Measurements from ENCODE around the gene MYBPH. TPM values are rescaled to one million over a fixed set of nuclear protein-coding genes. Genes with fewer than 3 reads are reported as not detected.

Gene MYBPH
- polyA plus RNA-seq, 1 donor from 2014 or later = not detected

DNA sequence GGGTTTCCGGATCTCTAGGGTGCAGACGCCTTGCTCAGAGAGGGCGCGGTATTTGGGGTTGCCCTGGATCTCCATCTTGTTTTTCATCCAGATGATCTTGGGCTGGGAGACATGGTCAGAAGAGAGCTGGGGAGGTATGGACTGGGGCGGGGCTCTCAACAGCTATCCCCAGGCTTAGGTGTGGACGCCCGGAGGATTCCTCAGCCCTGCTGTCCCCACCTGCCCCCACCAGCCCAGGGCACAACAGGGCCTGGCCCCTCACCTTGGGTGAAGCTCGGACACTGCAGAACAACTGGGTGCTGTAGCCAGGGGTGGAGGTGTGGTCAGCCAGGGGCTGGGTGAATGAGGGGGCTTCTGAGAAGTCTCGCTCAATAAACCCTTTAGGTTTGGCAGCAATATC lies 6.6 kb downstream of the MYBPH start:
- no peaks in the 10 kb centered on the region for H3K79me2 ChIP-seq (replicated peaks; ENCODE audit: insufficient read depth, low read length)
- no peaks in the 10 kb centered on the region for H4K20me1 ChIP-seq (ENCODE audit: insufficient read depth)
- H3K4me3 ChIP-seq (ENCODE audit: low read length) = no peak overlapping the region
- H3K36me3 ChIP-seq (ENCODE audit: insufficient read depth, low read length) = peaks cover 4% of the 10 kb centered on the region
- no peak overlapping the region for H3K9ac ChIP-seq (ENCODE audit: low read length)
- no peaks in the 10 kb centered on the region for H3K9me3 ChIP-seq (ENCODE audit: low read length)
- no peak for TF ChIP-seq REST (IDR thresholded peaks at IDR 0.05; ENCODE audit: borderline replicate concordance)
- no peak for TF ChIP-seq MXI1 (conservative IDR thresholded peaks at IDR 0.05; ENCODE audit: poor library complexity, severe bottlenecking)
- no peak for TF ChIP-seq POLR2AphosphoS5 (IDR thresholded peaks at IDR 0.05)
- no peak for TF ChIP-seq CTCF (IDR thresholded peaks at IDR 0.05; ENCODE audit: poor library complexity, severe bottlenecking)
- no peak for TF ChIP-seq TAF1 (IDR thresholded peaks at IDR 0.05; ENCODE audit: low read depth)
- TF ChIP-seq RAD21 (conservative IDR thresholded peaks at IDR 0.05) = no peak
- no peak for TF ChIP-seq SMC3 (conservative IDR thresholded peaks at IDR 0.05; ENCODE audit: poor library complexity)
- TF ChIP-seq EP300 (conservative IDR thresholded peaks at IDR 0.05; ENCODE audit: poor library complexity, severe bottlenecking) = no peak
- no peak for TF ChIP-seq EZH2 (IDR thresholded peaks at IDR 0.05; ENCODE audit: borderline replicate concordance, insufficient read depth, low read length, poor library complexity, severe bottlenecking)
- no peaks in the 10 kb centered on the region for H3K9me2 ChIP-seq (ENCODE audit: insufficient read depth, low read length)
- H3K27me3 ChIP-seq (ENCODE audit: insufficient read depth, low read depth, low read length) = no peaks in the 10 kb centered on the region
- no peak overlapping the region for H2AFZ ChIP-seq (ENCODE audit: low read depth, low read length)
- no peaks in the 10 kb centered on the region for H3F3A ChIP-seq (ENCODE audit: insufficient read depth, low read length, poor library complexity, severe bottlenecking)
- no peak overlapping the region for H3K4me2 ChIP-seq (ENCODE audit: low read length)
- no peak overlapping the region for H3K27ac ChIP-seq (ENCODE audit: low read length)

DNA sequence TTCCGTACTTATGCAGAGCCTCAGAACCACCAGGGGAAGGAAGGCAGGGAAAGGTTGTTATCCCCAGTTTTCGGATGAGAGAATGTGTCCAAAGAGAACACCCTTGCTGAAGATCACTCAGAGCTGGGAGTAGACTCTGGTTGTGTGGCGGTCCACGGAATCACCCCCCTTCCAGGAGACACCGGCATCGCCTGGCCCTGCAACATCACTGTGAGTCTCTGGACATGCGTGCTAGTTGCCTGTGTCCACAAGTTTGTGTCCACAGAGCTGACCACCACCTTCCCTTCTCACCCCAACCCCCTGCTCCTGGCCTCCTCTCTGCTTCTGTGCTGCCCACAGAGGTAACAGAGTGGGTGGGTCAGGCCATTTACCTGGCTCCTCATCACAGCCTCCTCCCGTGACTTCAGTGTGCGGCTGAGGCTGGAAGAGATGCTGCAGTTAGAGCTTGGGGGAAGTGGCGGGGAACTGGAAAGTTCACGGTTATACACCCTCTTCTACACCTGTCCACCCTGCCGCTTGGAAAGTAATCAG lies 7.3 kb downstream of the MYBPH start:
- H4K20me1 ChIP-seq (ENCODE audit: insufficient read depth) = no peaks in the 10 kb centered on the region
- H2AFZ ChIP-seq (ENCODE audit: low read depth, low read length) = no peak overlapping the region
- no peak overlapping the region for H3K9ac ChIP-seq (ENCODE audit: low read length)
- H3K9me2 ChIP-seq (ENCODE audit: insufficient read depth, low read length) = no peaks in the 10 kb centered on the region
- peaks cover 4% of the 10 kb centered on the region for H3K36me3 ChIP-seq (ENCODE audit: insufficient read depth, low read length)
- no peaks in the 10 kb centered on the region for H3K9me3 ChIP-seq (ENCODE audit: low read length)
- H3K4me2 ChIP-seq (ENCODE audit: low read length) = no peak overlapping the region
- H3K27ac ChIP-seq (ENCODE audit: low read length) = no peak overlapping the region
- no peaks in the 10 kb centered on the region for H3F3A ChIP-seq (ENCODE audit: insufficient read depth, low read length, poor library complexity, severe bottlenecking)
- no peaks in the 10 kb centered on the region for H3K27me3 ChIP-seq (ENCODE audit: insufficient read depth, low read depth, low read length)
- no peak overlapping the region for H3K4me3 ChIP-seq (ENCODE audit: low read length)
- no peak for TF ChIP-seq EP300 (conservative IDR thresholded peaks at IDR 0.05; ENCODE audit: poor library complexity, severe bottlenecking)
- TF ChIP-seq CTCF (IDR thresholded peaks at IDR 0.05; ENCODE audit: poor library complexity, severe bottlenecking) = no peak
- no peak for TF ChIP-seq REST (IDR thresholded peaks at IDR 0.05; ENCODE audit: borderline replicate concordance)
- no peak for TF ChIP-seq EZH2 (IDR thresholded peaks at IDR 0.05; ENCODE audit: borderline replicate concordance, insufficient read depth, low read length, poor library complexity, severe bottlenecking)
- no peak for TF ChIP-seq SMC3 (conservative IDR thresholded peaks at IDR 0.05; ENCODE audit: poor library complexity)
- no peak for TF ChIP-seq RAD21 (conservative IDR thresholded peaks at IDR 0.05)
- TF ChIP-seq POLR2AphosphoS5 (IDR thresholded peaks at IDR 0.05) = no peak
- no peaks in the 10 kb centered on the region for H3K79me2 ChIP-seq (replicated peaks; ENCODE audit: insufficient read depth, low read length)

Data from neural cell (in vitro differentiated cells).